Endothelial cell of umbilical vein (primary cell): ENCODE measurements around the gene FMN2. TPM values are rescaled to one million over a fixed set of nuclear protein-coding genes. Genes with fewer than 3 reads are reported as not detected.
A peak's percentile ranks its signal among the peaks of the same experiment; 100 is the strongest.

ENCODE experiments used
- BruUV-seq: library from RNA; stranded (reverse); fragments of 400-500 nt; replicated peaks from 2 replicates; lab custom pipeline; 2021; lab: Mats Ljungman, UMichigan
- CTCF ChIA-PET: fragments of 300-600, 350-600 bp; sonication (Branson Sonifier 250); formaldehyde crosslinking; loops from one replicate; lab custom pipeline; 2021; ENCODE audit warnings: antibody characterized with exemption, inconsistent platforms; lab: Charles Lee
- POLR2A ChIA-PET: fragments of 300-600, 350-600 bp; sonication (Branson Sonifier 250); formaldehyde crosslinking; loops from one replicate; lab custom pipeline; 2021; ENCODE audit warnings: antibody characterized with exemption, inconsistent platforms; lab: Charles Lee
- DNase-seq: peaks from one replicate; pipeline ENCODE4 v3.0.0-alpha.2; 2011; ENCODE audit warnings: low read depth, low spot score
- FAIRE-seq: peaks from 2 replicates; lab custom pipeline; 2011; peaks lifted over from hg19 to GRCh38; lab: Jason Lieb, UNC
- H2AFZ ChIP-seq: 2 replicates; pipeline ENCODE4 v1.6.0; 2012; ENCODE audit warnings: low read depth, low read length, control low read depth, inconsistent platforms
- H3K27ac ChIP-seq: 2 replicates; pipeline ENCODE4 v1.5.1; 2011; ENCODE audit warnings: low read depth, mild to moderate bottlenecking, control low read depth, low read length, moderate library complexity; ENCODE audit not compliant: insufficient read depth
- H3K27me3 ChIP-seq, 2 experiments: 2 replicates each; pipeline versions ENCODE4 v1.6.0 to v1.6.1; 2011; ENCODE audit warnings: low read length in 2 of 2, mixed read lengths in 1 of 2; ENCODE audit not compliant: control insufficient read depth in 2 of 2, insufficient read depth in 2 of 2
- H3K36me3 ChIP-seq, 2 experiments: 2 replicates in 1 of 2; 3 replicates in 1 of 2; pipeline ENCODE4 v1.5.1; 2011; ENCODE audit warnings: low read length in 2 of 2, mild to moderate bottlenecking in 1 of 2, moderate library complexity in 1 of 2; ENCODE audit not compliant: control insufficient read depth in 2 of 2, insufficient read depth in 2 of 2; ENCODE audit errors: extremely low read depth in 1 of 2
- H3K4me1 ChIP-seq: 3 replicates; pipeline ENCODE4 v1.5.1; 2011; ENCODE audit warnings: mild to moderate bottlenecking, low read length; ENCODE audit not compliant: control insufficient read depth, insufficient read depth; ENCODE audit errors: extremely low read depth
- H3K4me2 ChIP-seq: 2 replicates; pipeline ENCODE4 v1.6.1; 2011; ENCODE audit warnings: low read length, control low read depth, mixed read lengths; ENCODE audit not compliant: insufficient read depth
- H3K4me3 ChIP-seq, 3 experiments: fragments of 200-600 bp in 1 of 3; sonication (generic), shearing (Covaris generic) in 1 of 3; replicated peaks in 1 of 3; 2 replicates each; pipeline ENCODE4 v1.5.1; 2011 to 2016; ENCODE audit warnings: control low read depth in 3 of 3, low read length in 3 of 3, mild to moderate bottlenecking in 2 of 3, inconsistent platforms in 1 of 3, low read depth in 1 of 3, moderate library complexity in 1 of 3; ENCODE audit not compliant: insufficient read depth in 1 of 3
- H3K79me2 ChIP-seq: 2 replicates; pipeline ENCODE4 v1.6.0; 2012; ENCODE audit warnings: low read length, inconsistent platforms; ENCODE audit not compliant: control insufficient read depth, insufficient read depth
- H3K9ac ChIP-seq: replicated peaks from 2 replicates; pipeline ENCODE3; 2011; ENCODE audit warnings: low read length, control low read depth; ENCODE audit not compliant: insufficient read depth; ENCODE audit errors: extremely low read depth
- H3K9me1 ChIP-seq: replicated peaks from 3 replicates; pipeline ENCODE4 v1.6.0; 2011; ENCODE audit warnings: mild to moderate bottlenecking, low read length; ENCODE audit not compliant: control insufficient read depth, insufficient read depth; ENCODE audit errors: extremely low read depth
- H3K9me3 ChIP-seq: replicated peaks from 2 replicates; pipeline ENCODE4 v1.5.1; 2012; ENCODE audit warnings: low read length, inconsistent platforms; ENCODE audit not compliant: control insufficient read depth, insufficient read depth
- H4K20me1 ChIP-seq: replicated peaks from 2 replicates; pipeline ENCODE3; 2011; ENCODE audit warnings: mild to moderate bottlenecking, low read length; ENCODE audit not compliant: control insufficient read depth, insufficient read depth; ENCODE audit errors: extremely low read depth
- EZH2 ChIP-seq: IDR thresholded peaks from 2 replicates; pipeline ENCODE4 v1.6.1; 2012; ENCODE audit warnings: borderline replicate concordance, low read depth, mild to moderate bottlenecking, moderate library complexity, low read length, inconsistent platforms; ENCODE audit not compliant: severe bottlenecking
- FOS ChIP-seq: IDR thresholded peaks from 2 replicates; pipeline ENCODE4 v1.6.1; 2011; ENCODE audit warnings: mild to moderate bottlenecking, low read length, moderate library complexity, borderline replicate concordance; ENCODE audit not compliant: insufficient read depth
- GATA2 ChIP-seq: IDR thresholded peaks from 2 replicates; pipeline ENCODE4 v1.7.0; 2011; ENCODE audit warnings: low read depth, mild to moderate bottlenecking, moderate library complexity, mixed read lengths, low read length; ENCODE audit not compliant: insufficient read length, insufficient read depth
- MAX ChIP-seq: IDR thresholded peaks from 2 replicates; pipeline ENCODE4 v1.6.1; 2011; ENCODE audit not compliant: insufficient read depth, insufficient read length
- MYC ChIP-seq: IDR thresholded peaks from one replicate; pipeline ENCODE4 v1.6.1; 2011; ENCODE audit warnings: mild to moderate bottlenecking, low read depth, low read length
- POLR2A ChIP-seq: IDR thresholded peaks from 2 replicates; pipeline ENCODE4 v1.6.1; 2012; ENCODE audit warnings: low read depth, mild to moderate bottlenecking, control low read depth, low read length
- POLR2AphosphoS5 ChIP-seq: IDR thresholded peaks from 2 replicates; pipeline ENCODE4 v1.6.1; 2012; ENCODE audit warnings: low read depth, mild to moderate bottlenecking, control low read depth, low read length, moderate library complexity; ENCODE audit not compliant: insufficient read depth
- dilution Hi-C: fragments of 300-500 bp; cut with MboI; formaldehyde crosslinking; loops from one replicate; pipeline ENCODE4 v1.15.0; 2019; ENCODE audit warnings: low sequenced_read_pairs; ENCODE audit not compliant: extremely low pct_ligation_motif_present
- intact Hi-C: fragments of 100-400 bp; cut with micrococcal nuclease; formaldehyde crosslinking; loops from one replicate; pipeline ENCODE4 v1.10.0; 2022
- polyA plus RNA-seq, 4 experiments: library from polyadenylated mRNA; depleted of rRNA in 3 of 4; stranded (reverse) in 3 of 4; unstranded in 1 of 4; fragments of >200 nt; gene quantifications; 2 replicates each; pipeline versions ENCODE4 v1.2.1 to v1.2.3, GENCODE V29; 2011 to 2012; ENCODE audit warnings: missing spikeins in 1 of 4
- total RNA-seq: library from RNA; stranded (reverse); gene quantifications from 2 replicates; pipeline ENCODE4 v1.2.3, GENCODE V29; 2021

FMN2 gene
- total and polyA plus RNA-seq, 2 donors (not counting 3 experiments of a cell fraction or from before 2014, with no cell fraction given): not detected

- Histone ChIP-seq H3K4me3 (no peak overlapping the region), H3K9me1 (no peaks in the 10 kb centered on the region), H2AFZ (no peak overlapping the region), H3K4me1 (peaks cover 7% of the 10 kb centered on the region), H3K9ac (no peak overlapping the region), H3K36me3 (no peaks in the 10 kb centered on the region), H3K9me3 (no peaks in the 10 kb centered on the region), H3K27me3 (peaks cover 26 to 51% of the 10 kb centered on the region in 2 experiments), H3K4me2 (no peak overlapping the region), H3K79me2 (no peaks in the 10 kb centered on the region), H3K27ac (no peak overlapping the region), H4K20me1 (no peaks in the 10 kb centered on the region)
- CTCF ChIA-PET: interaction anchor here (1.3 kb wide), 1 partner anchor 66 kb away, joined by 7 read pairs; no protein-coding TSS in a partner anchor
- BruUV-seq: no TSS peak
- DNase-seq (no peak), FAIRE-seq (no peak)
- dilution Hi-C loops: no loop called here
- POLR2A ChIA-PET: no interaction called here
- intact Hi-C loops: loop anchor here (2.0 kb wide), 1 partner anchor 63 kb away; no protein-coding TSS in a partner anchor
- TF ChIP-seq POLR2A: no peak
- TF ChIP-seq MAX: no peak
- TF ChIP-seq EZH2: peak; percentile 71
These were observed 1.7 kb downstream of the FMN2 start for GRCh38 chr1:240093120-240093961.

GRCh38 chr1:240094041-240094722 is 2.5 kb downstream of the FMN2 start:
- intact Hi-C loops: no loop called here
- no peak overlapping the region for H3K4me2 ChIP-seq
- TF ChIP-seq POLR2A (no peak), GATA2 (no peak), MYC (no peak), FOS (no peak), POLR2AphosphoS5 (no peak), EZH2 (no peak)
- dilution Hi-C loops: no loop called here
- peaks cover 26 to 51% of the 10 kb centered on the region in 2 experiments for H3K27me3 ChIP-seq
- H3K9ac ChIP-seq: no peak overlapping the region
- H3K9me3 ChIP-seq: no peaks in the 10 kb centered on the region
- ChIA-PET POLR2A (no interaction called here), CTCF (no interaction called here)
- BruUV-seq: no TSS peak
- H3K27ac ChIP-seq: no peak overlapping the region
- no peaks in the 10 kb centered on the region for H3K36me3 ChIP-seq
- DNase-seq (no peak), FAIRE-seq (no peak)
- H3K9me1 ChIP-seq: no peaks in the 10 kb centered on the region
- H4K20me1 ChIP-seq: no peaks in the 10 kb centered on the region
- peaks cover 7% of the 10 kb centered on the region for H3K4me1 ChIP-seq
- no peaks in the 10 kb centered on the region for H3K79me2 ChIP-seq
- H2AFZ ChIP-seq: no peak overlapping the region
- H3K4me3 ChIP-seq: no peak overlapping the region
